NCI-H510A treated with DMSO at 0.1 percent for 48 hours (cell line): ENCODE data around the gene ATP2B3.

Experiments
- DNase-seq: peaks from one replicate; lab custom pipeline; 2025; lab: John Stamatoyannopoulos, UW

Gene ATP2B3

GRCh38 chrX:153537526-153538295, 20.3 kb downstream of the ATP2B3 start:
- DNase-seq: no peak

GRCh38 chrX:153538424-153538823, 21.0 kb downstream of the ATP2B3 start:
- no peak for DNase-seq

GRCh38 chrX:153539171-153539978, 21.9 kb downstream of the ATP2B3 start:
- peak; percentile 47 for DNase-seq

GRCh38 chrX:153539979-153540358, 22.5 kb downstream of the ATP2B3 start:
- no peak for DNase-seq

- no peak for DNase-seq
Measured at GRCh38 chrX:153544727-153545126, 27.3 kb downstream of the ATP2B3 start.

- DNase-seq: no peak
Measured at GRCh38 chrX:153546386-153546785, 28.9 kb downstream of the ATP2B3 start.

- DNase-seq: no peak
Measured at GRCh38 chrX:153547195-153547594, 29.8 kb downstream of the ATP2B3 start.

- DNase-seq: no peak
Measured at GRCh38 chrX:153549231-153549630, 31.8 kb downstream of the ATP2B3 start.

GRCh38 chrX:153549807-153550206, 32.4 kb downstream of the ATP2B3 start:
- no peak for DNase-seq

GRCh38 chrX:153551135-153551534, 33.7 kb downstream of the ATP2B3 start:
- no peak for DNase-seq

- peak; percentile 14 for DNase-seq
Measured at GRCh38 chrX:153554519-153555167, 37.2 kb downstream of the ATP2B3 start.

GRCh38 chrX:153556767-153557166, 39.3 kb downstream of the ATP2B3 start:
- no peak for DNase-seq

GRCh38 chrX:153557618-153558355, 40.3 kb downstream of the ATP2B3 start:
- no peak for DNase-seq

- DNase-seq: no peak
Measured at GRCh38 chrX:153560000-153560399, 42.6 kb downstream of the ATP2B3 start.

- DNase-seq: no peak
Measured at GRCh38 chrX:153560466-153560865, 43.0 kb downstream of the ATP2B3 start.

GRCh38 chrX:153561337-153561736, 43.9 kb downstream of the ATP2B3 start:
- no peak for DNase-seq

- DNase-seq: no peak
Measured at GRCh38 chrX:153562546-153562945, 45.1 kb downstream of the ATP2B3 start.

GRCh38 chrX:153564047-153564606, 46.7 kb downstream of the ATP2B3 start:
- no peak for DNase-seq

- DNase-seq: no peak
Measured at GRCh38 chrX:153565996-153566580, 48.6 kb downstream of the ATP2B3 start.

GRCh38 chrX:153568451-153569011, 51.1 kb downstream of the ATP2B3 start:
- DNase-seq: no peak

- no peak for DNase-seq
Measured at GRCh38 chrX:153569475-153569874, 52.0 kb downstream of the ATP2B3 start.
